NT2/D1 (cell line): ENCODE results near the gene VDAC1.

ENCODE experiments used
- DNase-seq: peaks from one replicate; pipeline ENCODE4 v3.0.0-alpha.2; 2011; ENCODE audit warnings: low read depth, low spot score
- H3K27me3 ChIP-seq: 2 replicates; pipeline ENCODE4 v1.6.0; 2011; ENCODE audit warnings: mild to moderate bottlenecking; ENCODE audit not compliant: insufficient read length, insufficient read depth
- H3K36me3 ChIP-seq: 2 replicates; pipeline ENCODE4 v1.6.1; 2011; ENCODE audit warnings: mild to moderate bottlenecking, low read length, mixed read lengths; ENCODE audit not compliant: insufficient read depth, insufficient read length
- H3K4me1 ChIP-seq: 2 replicates; pipeline ENCODE4 v1.5.1; 2011; ENCODE audit not compliant: insufficient read depth, insufficient read length
- H3K4me3 ChIP-seq: 2 replicates; pipeline ENCODE4 v1.5.1; 2011; ENCODE audit warnings: low read depth; ENCODE audit not compliant: insufficient read length
- H3K9ac ChIP-seq: 2 replicates; pipeline ENCODE4 v1.6.0; 2011; ENCODE audit warnings: low read depth; ENCODE audit not compliant: insufficient read length
- H3K9me3 ChIP-seq: 2 replicates; pipeline ENCODE4 v1.5.1; 2011; ENCODE audit warnings: mild to moderate bottlenecking, low read length; ENCODE audit not compliant: insufficient read depth
- SUZ12 ChIP-seq: IDR thresholded peaks from 2 replicates; pipeline ENCODE4 v1.6.1; 2011; ENCODE audit not compliant: insufficient read length, insufficient read depth; ENCODE audit errors: extremely low read depth
- YY1 ChIP-seq: IDR thresholded peaks from 2 replicates; pipeline ENCODE4 v1.6.1; 2011; ENCODE audit not compliant: insufficient read length, insufficient read depth
- ZNF274 ChIP-seq: IDR thresholded peaks from 2 replicates; pipeline ENCODE4 v1.6.1; 2011; ENCODE audit warnings: mild to moderate bottlenecking, low read depth, low read length

The VDAC1 gene

DNA sequence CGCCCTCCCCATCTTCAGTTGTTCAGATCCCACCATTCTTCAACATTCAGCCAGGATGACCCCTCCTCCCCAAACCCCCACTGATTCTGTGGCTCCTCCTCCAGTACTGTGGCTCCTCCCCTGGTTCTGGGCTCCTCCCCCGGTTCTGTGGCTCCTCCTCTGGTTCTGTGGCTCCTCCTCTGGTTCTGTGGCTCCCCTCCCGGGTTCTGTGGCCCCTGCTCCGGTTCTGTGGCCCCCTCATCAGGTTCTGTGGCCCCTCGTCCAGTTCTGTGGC is 69.2 kb downstream of the VDAC1 start:
- H3K9ac ChIP-seq: no peak overlapping the region
- H3K9me3 ChIP-seq: peaks cover 11% of the 10 kb centered on the region
- no peaks in the 10 kb centered on the region for H3K27me3 ChIP-seq
- H3K4me1 ChIP-seq: no peaks in the 10 kb centered on the region
- H3K4me3 ChIP-seq: no peak overlapping the region
- no peak for TF ChIP-seq SUZ12
- TF ChIP-seq YY1: no peak
- TF ChIP-seq ZNF274: no peak
- DNase-seq: no peak
- H3K36me3 ChIP-seq: no peaks in the 10 kb centered on the region

DNA sequence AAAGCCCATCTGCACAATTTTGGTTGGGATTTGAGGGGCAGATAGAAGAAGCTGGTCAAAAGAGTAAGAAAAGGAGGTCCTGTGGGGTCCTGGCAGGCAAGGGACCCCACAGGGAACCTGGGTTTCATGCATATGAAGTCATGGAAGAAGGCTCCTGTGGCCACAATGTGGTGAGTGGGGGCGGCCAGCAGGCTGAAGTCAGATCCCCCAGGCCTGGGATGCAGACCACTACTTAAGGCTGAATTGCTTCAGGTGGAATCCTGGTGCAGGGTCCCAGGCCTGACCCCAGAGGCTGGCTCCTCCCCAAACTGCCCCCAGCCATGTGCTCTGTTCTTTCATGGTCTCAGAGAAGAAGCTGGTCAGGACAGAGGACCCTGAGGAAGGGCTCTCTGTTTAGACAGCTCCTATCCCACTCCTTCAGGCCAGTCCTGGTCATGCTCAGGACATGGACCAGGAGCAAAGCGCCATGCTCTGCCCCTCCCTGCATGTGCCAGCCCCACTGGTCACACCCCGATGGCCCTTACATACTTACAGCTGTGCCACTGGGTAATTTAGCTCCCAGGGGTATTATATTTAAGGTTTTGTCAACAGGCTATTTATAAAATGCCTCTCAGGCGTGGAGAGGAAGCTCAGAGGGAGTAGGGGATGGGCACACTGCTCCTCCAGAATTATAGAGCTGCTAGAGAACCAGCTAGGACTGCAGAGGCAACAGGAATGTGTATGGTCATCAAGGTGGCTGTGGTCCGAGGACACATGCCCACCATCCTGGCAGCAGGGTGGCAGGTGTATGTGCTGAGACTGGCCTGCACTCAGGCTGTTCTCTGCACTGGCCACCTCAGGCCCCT is 69.7 kb downstream of the VDAC1 start:
- TF ChIP-seq SUZ12 (no peak), ZNF274 (no peak), YY1 (no peak)
- H3K4me3 ChIP-seq: no peak overlapping the region
- no peaks in the 10 kb centered on the region for H3K27me3 ChIP-seq
- no peak overlapping the region for H3K9ac ChIP-seq
- DNase-seq: no peak
- no peaks in the 10 kb centered on the region for H3K36me3 ChIP-seq
- no peaks in the 10 kb centered on the region for H3K4me1 ChIP-seq
- peaks cover 11% of the 10 kb centered on the region for H3K9me3 ChIP-seq

DNA sequence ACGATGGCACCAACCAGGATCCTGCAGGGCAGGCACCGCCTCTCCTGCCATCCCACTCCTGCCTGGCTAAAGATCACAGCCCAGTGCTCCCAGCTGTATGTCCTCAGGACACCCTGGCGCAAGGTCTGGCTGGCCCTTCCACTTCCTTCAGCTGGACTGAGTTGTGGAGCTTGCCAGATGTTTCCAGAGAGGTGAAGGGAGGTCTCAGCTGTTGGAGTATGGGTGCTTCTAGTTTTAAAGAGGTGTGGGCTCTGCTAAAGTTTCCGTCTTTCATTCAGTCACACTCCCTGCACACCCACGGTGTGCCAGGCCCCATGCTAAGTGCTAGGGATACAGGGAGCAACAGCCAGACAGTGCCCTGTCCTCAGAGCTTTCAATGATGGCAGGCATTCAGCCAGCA is 70.5 kb downstream of the VDAC1 start:
- H3K27me3 ChIP-seq: no peaks in the 10 kb centered on the region
- no peak for TF ChIP-seq YY1
- TF ChIP-seq ZNF274: no peak
- TF ChIP-seq SUZ12: no peak
- no peak overlapping the region for H3K4me3 ChIP-seq
- no peaks in the 10 kb centered on the region for H3K4me1 ChIP-seq
- DNase-seq: no peak
- H3K9me3 ChIP-seq: peaks cover 11% of the 10 kb centered on the region
- H3K9ac ChIP-seq: no peak overlapping the region
- H3K36me3 ChIP-seq: no peaks in the 10 kb centered on the region

DNA sequence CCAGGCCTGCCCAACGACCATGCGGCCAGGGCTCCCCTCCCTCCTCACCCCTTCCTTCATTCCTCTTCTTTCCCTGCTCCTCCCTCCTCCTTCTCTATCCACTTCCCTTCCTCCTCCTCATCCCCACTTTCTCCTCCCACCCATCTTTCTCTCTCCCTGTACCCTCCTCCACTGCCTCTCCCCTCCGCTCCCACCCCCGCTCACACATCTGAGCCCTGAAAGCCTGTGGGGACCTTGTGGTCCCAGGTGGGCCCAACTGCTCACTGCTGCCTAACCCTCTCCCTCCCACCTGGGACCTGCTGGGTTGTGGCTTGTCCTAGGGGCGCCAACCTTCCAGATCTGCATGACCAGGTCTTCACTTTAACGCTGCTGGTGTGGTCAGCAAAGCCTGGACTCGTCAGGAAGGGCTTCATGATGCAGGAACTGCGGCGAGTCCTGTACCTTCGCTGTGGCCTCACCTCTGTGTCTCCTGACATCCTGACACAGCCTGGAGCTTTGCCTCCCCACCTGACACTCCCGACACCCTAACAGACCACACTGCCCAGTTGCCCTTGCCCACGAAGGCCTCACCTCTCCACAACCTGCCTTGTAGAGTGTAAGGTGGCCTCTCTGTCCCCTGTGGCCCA is 71.0 kb downstream of the VDAC1 start:
- TF ChIP-seq YY1: no peak
- TF ChIP-seq SUZ12: no peak
- TF ChIP-seq ZNF274: no peak
- Histone ChIP-seq H3K4me1 (no peaks in the 10 kb centered on the region), H3K36me3 (no peaks in the 10 kb centered on the region), H3K4me3 (no peak overlapping the region), H3K9ac (no peak overlapping the region), H3K27me3 (no peaks in the 10 kb centered on the region), H3K9me3 (peaks cover 11% of the 10 kb centered on the region)
- no peak for DNase-seq

DNA sequence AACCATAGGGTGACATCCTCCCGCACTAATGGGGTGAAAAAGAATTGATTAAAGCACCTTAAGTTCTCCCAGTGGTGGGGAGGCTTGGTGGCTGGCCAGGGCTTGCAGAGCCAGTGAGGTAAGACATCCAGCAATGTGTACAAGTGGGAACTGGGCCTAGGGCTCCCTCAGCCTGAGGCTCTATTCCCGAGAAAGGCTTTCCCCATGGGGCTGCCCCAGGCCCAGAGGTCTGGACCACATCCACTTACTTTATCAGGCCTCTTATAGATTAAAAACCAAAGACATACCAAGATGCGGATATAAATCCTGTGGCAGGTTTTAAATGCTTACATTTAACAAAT is 71.6 kb downstream of the VDAC1 start:
- Histone ChIP-seq H3K4me1 (no peaks in the 10 kb centered on the region), H3K36me3 (no peaks in the 10 kb centered on the region), H3K4me3 (no peak overlapping the region), H3K27me3 (no peaks in the 10 kb centered on the region), H3K9ac (no peak overlapping the region), H3K9me3 (peaks cover 11% of the 10 kb centered on the region)
- no peak for DNase-seq
- no peak for TF ChIP-seq ZNF274
- TF ChIP-seq YY1: no peak
- TF ChIP-seq SUZ12: no peak

DNA sequence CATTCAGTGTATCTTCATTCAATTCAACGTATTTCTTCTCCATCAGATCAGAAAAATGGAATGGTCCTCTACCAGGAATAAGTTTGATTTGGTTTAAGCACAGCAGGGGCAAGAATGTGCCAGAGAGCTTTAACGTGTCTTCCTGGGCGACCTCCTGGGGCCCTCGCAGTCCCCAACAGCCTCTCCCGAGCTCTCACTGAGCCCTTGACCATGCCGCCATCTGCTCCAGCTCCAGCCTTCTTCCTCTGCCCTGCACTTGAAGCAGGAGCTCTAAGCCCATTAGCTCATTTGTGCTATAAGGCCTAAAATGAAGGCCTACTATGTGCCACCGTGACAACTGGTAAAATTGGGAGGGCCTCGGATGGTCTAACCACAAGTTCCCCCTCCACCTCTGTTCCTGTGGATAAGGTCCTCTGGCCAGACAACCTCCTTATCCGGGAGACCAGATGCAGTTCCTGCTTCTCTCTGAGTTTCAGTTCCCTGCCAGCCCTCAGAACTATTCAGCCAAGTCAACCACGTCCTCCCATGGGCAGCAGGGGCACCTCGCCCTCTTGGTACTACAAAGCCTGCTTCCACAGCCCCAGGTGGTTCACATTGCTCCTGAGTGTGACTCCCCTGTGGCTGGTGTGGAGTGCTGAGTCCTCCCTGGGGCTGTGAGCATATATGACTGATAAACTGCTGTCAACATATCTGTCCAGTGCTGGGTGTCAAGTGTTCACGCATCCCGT is 72.2 kb downstream of the VDAC1 start:
- Histone ChIP-seq H3K4me3 (no peak overlapping the region), H3K9ac (no peak overlapping the region), H3K4me1 (no peaks in the 10 kb centered on the region), H3K36me3 (no peaks in the 10 kb centered on the region), H3K27me3 (no peaks in the 10 kb centered on the region), H3K9me3 (peaks cover 11% of the 10 kb centered on the region)
- TF ChIP-seq SUZ12 (no peak), YY1 (no peak), ZNF274 (no peak)
- DNase-seq: no peak

DNA sequence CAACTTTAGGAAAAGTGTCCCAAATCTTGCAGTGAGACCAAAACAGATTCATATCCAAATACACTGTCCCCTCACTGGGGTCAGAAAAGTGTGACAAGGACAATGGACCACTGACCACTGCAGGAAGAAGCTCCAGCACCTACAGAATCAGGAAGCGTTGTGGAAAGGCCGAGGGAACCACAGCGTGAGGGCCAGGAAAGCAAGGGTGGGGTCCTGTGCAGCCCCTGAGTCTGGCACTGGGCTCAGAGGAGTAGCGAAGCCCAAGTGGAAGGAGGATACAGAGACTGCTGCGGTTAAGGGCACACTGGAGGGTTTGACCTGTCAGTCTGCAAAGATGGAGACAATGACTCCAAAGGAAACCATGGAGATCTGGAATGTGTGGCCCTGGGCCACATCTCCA is 73.2 kb downstream of the VDAC1 start:
- Histone ChIP-seq H3K36me3 (no peaks in the 10 kb centered on the region), H3K4me1 (peaks cover 4% of the 10 kb centered on the region), H3K4me3 (no peak overlapping the region), H3K9me3 (peaks cover 11% of the 10 kb centered on the region), H3K27me3 (no peaks in the 10 kb centered on the region), H3K9ac (no peak overlapping the region)
- TF ChIP-seq ZNF274: no peak
- no peak for TF ChIP-seq YY1
- no peak for TF ChIP-seq SUZ12
- no peak for DNase-seq

DNA sequence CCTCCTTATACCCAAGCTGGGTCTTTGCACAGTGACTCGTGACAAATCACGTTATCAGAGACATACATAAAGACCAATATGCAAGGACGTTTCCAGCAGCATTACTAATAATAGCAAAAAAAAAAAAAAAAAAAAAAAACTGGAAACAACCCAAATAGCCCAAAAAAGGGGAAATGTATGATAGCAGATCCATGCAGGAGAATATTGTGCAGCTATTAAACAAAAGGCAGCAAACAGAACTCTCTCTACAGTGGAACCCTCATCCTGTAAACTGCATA is 74.0 kb downstream of the VDAC1 start:
- no peaks in the 10 kb centered on the region for H3K27me3 ChIP-seq
- H3K9ac ChIP-seq: no peak overlapping the region
- no peaks in the 10 kb centered on the region for H3K36me3 ChIP-seq
- H3K9me3 ChIP-seq: 0 out of 2 replicates have a peak, but pooled peaks cover 3% of the 10 kb centered on the region
- DNase-seq: no peak
- TF ChIP-seq ZNF274 (no peak), YY1 (no peak)
- no peak overlapping the region for H3K4me3 ChIP-seq
- peaks cover 11% of the 10 kb centered on the region for H3K4me1 ChIP-seq
